HS-27A (cell line): Measurements from ENCODE around the gene CLASRP.
A peak's percentile ranks its signal among the peaks of the same experiment; 100 is the strongest.
"Not testable (repeated sequence)": the region's sequence is repeated elsewhere in the genome, so short reads cannot be mapped to it uniquely, and the experiment has no call there.

Source experiments
- DNase-seq: peaks from one replicate; pipeline ENCODE4 v3.0.0-alpha.2; 2012; ENCODE audit warnings: low read depth, missing footprints

Gene CLASRP, protein sequence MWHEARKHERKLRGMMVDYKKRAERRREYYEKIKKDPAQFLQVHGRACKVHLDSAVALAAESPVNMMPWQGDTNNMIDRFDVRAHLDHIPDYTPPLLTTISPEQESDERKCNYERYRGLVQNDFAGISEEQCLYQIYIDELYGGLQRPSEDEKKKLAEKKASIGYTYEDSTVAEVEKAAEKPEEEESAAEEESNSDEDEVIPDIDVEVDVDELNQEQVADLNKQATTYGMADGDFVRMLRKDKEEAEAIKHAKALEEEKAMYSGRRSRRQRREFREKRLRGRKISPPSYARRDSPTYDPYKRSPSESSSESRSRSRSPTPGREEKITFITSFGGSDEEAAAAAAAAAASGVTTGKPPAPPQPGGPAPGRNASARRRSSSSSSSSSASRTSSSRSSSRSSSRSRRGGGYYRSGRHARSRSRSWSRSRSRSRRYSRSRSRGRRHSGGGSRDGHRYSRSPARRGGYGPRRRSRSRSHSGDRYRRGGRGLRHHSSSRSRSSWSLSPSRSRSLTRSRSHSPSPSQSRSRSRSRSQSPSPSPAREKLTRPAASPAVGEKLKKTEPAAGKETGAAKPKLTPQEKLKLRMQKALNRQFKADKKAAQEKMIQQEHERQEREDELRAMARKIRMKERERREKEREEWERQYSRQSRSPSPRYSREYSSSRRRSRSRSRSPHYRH

DNA sequence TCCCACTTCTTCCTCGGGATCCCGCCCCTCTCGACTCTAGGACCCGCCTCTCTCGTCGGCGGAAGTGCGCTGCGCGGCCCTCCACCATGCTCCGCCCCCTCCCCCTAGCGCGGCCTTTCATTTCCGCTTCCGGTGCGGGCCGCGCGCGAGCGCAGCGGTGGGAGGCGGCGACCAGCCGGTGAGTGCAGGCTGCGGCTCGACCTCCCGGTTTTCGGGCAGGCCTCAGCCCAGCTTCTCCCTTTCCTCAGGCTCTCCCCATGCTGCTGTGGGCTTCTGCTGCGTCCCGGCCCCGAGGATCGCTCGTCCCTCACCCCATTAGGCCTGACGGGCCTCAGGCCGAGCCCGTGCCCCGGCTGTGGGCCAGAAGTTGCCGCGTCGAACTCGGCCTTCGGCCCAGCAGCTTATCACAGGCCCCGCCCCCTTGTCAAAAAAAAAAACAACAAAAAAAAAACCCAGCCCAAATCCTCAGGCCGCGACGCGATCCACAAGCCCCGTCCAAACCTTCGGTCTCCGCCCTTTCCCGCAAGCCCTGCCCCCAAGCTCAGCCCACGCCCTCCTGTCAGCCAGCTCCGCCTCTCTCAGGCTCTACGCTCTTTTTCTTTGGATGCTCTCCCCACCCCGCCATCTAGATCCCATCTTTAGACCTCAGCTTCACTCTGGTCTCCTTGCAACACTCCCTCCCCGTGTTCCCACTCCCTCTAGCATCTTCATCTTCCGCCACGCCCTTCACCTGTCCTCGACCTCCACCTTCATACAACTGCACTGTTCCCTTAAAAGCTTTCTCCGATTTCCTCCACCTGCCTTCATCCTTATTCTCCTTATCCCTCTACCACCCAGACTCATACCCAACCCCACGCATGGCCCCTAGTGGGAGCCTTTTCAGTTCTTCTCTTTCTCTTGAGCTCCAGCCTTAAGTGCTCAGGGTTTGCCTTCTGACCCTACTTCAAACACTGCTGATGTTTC, at the start of gene CLASRP:
TSS of gene CLASRP (plus strand) at position 115 of the 963 bp plus-strand sequence. CDS start 1,168 bp downstream, outside the sequence.
- DNase-seq: peak; percentile 68

DNA sequence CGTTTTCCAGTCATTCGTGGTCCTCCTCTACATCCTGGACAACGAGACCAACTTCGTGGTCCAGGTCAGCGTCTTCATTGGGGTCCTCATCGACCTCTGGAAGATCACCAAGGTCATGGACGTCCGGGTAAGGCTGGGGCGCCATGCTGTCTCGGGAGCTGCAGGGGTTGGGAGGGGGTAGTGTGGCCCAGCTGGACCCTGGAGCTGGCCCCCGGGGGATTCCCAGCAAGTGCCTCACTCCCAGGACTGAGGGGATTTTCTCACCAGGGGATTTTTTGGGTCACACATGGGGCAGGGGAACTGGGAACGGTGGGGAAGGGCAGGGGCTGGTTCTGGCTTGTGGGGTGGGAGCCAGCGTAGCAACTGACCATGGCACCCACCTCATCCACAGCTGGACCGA, 48.4 kb upstream of the CLASRP start:
- no peak for DNase-seq

DNA sequence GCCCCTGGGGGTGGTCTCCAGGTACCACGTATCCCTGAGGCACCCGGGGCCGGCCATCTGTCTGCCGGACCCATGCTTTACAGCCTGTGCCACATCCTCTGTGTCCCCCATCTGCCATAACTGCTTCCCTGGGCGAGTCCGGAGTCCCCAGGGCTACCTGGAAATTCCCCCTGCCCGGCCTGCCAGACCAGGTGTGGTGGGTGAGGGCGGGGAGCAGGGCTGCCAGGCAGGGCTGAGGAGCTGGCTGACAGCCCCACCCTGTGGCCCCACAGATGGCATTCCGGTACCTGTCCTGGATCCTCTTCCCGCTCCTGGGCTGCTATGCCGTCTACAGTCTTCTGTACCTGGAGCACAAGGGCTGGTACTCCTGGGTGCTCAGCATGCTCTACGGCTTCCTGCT, 47.9 kb upstream of the CLASRP start:
- DNase-seq: no peak

DNA sequence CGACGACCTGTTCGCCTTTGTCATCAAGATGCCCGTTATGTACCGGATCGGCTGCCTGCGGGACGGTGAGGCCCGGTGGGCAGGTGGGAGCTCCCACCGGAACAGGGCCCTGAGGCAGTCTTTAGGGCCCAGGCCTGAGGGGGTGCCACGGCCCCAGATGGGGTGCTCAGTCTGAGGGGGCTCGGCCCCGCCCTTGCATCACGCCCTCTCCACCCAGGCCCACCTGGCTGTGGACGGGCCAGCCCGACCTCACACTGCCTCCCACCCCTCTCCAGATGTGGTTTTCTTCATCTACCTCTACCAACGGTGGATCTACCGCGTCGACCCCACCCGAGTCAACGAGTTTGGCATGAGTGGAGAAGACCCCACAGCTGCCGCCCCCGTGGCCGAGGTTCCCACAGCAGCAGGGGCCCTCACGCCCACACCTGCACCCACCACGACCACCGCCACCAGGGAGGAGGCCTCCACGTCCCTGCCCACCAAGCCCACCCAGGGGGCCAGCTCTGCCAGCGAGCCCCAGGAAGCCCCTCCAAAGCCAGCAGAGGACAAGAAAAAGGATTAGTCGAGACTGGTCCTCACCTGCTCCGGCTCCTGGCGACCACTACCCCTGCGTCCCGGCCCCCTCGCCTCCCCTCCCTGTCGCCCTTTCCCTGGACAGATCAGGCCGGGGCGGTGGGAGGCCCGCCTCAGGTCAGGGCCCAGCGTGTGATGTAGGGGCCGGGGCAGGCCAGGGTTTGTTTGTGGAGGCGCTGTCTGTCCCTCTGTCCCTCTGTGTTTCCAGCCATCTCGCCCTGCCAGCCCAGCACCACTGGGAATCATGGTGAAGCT, 46.3 kb upstream of the CLASRP start:
- no peak for DNase-seq

DNA sequence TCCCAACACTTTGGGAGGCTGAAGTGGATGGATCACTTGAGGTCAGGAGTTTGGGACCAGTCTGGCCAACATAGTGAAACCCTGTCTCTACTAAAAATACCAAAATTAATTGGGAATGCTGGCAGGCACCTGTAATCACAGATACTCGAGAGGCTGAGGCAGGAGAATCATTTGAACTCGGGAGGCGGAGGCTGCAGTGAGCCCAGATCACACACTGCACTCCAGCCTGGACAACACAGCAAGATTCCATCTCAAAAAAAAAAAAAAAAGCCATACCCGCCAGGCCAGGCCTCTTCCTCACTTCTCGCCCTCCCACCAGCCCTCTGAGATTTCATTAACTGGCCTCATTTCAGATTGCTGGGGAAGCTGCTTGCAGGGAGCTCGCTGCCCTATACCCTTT, 45.3 kb upstream of the CLASRP start:
- no peak for DNase-seq

DNA sequence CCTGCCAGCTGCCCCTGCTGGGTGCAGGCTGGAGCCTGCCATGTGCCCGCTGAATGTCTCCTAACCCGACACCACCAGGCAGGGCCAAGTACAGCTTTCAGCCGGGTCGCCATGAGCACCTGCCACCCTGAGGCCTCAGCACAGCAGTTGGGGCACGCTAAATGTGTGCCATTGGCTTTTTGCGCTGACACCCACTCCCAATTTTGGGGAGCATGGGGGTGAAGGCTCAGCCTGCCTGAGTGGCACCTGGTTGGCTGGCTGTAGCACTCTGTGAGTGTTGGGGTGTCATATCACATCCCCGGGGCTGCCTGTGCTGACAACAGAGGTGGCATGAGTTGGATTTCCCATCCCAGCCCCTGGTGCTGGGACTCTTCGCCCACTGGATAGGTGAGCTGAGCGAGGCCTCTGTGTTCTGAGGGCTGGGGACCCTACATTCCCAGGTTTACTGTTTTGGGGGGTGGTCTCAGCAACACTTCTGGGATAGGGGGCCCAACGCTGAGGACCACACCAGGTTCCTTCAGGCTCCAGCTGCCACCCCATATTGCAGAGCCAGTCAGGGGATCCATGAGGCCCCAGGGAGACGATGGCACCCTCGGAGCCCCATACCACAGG, 44.8 kb upstream of the CLASRP start:
- DNase-seq: no peak

DNA sequence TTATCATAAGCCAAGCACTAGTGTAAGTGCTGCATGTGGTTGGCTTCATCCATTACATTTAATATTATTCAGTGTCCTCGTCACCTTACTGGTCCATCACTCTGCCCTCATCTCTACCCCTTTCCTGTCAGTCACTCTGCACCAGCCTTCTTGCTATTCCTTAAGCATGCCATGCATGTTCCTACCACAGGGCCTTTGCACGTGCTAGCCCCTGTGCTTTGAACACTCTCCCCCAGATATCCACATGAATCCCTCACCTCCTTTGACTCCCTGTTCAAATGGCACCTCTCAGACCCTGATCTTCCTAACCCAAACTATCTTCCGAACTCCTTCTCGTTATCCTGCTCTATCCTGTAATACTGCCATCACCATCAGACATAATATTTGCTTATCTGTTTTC, 40.8 kb upstream of the CLASRP start:
- DNase-seq: no peak

DNA sequence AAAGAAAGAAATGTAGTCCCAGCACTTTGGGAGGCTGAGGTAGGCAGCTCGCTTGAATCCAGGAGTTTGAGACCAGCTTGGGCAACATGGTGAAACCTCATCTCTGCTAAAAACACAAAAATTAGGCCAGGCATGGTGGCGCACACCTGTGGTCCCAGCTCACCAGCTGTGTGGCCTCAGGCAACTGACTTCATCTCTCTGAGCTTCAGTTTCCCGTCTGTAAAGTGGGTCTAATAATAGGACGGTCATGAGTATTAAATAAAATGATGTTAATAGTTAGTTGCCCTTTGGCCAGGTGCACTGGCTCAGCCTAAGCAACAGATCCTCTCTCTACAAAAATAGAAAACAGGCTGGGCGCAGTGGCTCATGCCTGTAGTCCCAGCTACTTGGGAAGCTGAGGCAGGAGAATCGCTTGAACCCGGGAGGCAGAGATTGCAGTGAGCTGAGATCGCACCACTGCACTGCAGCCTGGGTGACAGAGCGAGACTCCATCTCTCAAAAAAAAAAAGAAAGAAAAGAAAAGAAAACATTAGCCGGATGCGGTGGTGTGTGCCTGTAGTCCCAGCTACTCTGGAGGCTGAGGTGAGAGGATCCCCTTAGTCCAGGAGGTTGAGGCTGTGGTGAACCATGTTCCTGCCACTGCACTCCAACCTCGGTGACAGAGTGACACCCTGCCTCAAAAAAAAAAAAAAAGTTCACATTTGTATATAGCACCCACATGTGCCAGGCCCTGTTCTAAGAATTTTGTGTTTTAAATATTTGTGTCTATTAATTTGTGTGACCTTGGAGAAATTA, 39.5 kb upstream of the CLASRP start:
- not testable (repeated sequence) for DNase-seq

DNA sequence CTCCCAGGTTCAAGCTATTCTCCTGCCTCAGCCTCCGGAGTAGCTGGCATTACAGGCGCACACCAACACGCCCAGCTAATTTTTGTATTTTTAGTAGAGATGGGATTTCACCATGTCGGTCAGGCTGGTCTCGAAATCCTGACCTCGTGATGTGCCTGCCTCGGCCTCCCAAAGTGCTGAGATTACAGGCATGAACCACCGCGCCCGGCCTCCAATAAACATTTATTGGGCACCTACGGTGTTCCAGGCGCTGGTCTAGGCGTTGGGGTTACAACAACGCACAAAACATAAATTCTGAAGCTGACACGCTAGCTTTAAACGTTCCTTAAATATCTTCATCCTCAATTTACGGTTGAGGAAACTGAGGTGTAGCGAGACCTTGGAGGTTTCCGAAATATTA, 38.2 kb upstream of the CLASRP start:
- not testable (repeated sequence) for DNase-seq

DNA sequence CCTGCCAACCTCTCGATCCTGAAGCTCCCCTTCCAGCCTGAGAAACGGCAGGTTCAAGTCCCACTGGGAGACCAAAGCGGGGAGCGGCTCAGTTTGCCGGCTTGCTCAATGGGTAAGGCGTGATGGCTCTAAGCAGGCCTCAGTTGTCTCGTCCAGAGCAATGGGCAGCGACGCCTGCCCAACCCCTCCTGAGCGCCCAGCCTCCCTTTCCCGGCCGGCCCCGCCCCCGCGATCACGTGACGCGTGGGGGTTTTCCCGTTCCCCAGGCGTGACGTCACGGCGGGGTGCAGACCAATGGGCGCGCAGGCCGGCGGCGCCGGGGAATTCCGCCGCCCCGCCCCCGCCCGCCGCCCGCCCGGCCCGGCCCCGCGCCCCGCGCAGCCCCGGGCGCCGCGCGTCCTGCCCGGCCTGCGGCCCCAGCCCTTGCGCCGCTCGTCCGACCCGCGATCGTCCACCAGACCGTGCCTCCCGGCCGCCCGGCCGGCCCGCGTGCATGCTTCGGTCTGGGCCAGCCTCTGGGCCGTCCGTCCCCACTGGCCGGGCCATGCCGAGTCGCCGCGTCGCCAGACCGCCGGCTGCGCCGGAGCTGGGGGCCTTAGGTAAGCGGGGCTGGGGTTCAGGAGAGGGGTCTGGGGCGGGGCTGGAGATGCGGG, 37.6 kb upstream of the CLASRP start, which contains the start of gene RELB:
TSS of gene RELB (plus strand) at position 378 of the 653 bp plus-strand sequence. CDS start at position 494, 116 bp downstream.
- DNase-seq: peak; percentile 45

DNA sequence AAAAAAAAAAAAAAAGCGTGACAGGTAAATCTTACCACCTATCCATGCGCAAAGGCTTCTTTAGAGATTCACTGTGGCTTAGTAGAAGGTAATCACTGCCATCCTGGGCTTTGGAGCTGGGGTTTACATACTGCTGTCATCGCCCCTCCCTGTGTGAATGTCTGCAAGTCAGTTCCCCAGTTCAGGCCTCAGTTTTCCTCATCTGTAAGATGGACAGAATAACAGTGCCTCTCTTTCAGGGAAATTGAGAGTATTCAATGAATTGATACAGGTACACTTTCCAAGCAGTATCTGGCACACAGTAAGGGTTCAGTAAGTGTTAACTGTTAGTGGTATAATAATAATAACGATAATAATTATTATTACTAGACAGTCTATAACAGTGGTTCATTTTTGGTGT, 35.4 kb upstream of the CLASRP start:
- DNase-seq: no peak

DNA sequence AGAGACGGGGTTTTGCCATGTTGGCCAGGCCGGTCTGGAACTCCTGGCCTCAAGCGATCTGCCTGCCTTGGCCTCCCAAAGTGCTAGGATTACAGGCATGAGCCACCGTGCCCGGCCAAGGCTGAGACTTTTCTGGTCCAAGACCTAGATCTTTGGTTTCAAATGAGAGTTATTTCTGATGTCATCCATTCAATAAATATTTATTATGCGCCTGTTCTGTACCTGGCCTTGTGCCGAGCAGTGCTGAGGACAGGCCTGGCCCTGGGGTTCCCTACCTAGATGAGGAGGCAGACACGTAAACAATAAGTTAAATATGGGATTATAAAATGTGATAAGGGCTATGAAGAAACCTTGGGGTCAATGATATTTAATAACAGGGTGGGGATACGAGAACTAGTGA, 33.1 kb upstream of the CLASRP start:
- DNase-seq: no peak

DNA sequence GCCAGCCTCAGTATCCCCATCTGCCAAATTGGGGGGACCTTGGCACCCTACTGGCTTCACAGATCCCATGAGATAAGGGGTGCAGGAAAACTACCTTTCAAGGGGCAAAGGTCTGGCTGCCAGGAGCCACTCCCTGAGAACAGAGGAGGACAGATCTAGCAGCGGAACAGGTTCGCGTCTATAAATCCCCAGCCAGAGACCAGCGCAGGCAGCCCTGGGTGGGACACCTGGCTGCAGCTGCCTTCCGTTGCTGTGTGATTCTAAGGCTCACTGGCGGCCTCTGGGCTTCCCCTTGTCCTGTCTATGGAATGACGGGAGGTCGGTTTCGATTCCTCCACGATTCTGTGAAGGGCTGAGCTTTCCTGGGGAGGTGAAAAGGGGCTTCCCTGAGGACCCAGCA, 30.3 kb upstream of the CLASRP start:
- no peak for DNase-seq

DNA sequence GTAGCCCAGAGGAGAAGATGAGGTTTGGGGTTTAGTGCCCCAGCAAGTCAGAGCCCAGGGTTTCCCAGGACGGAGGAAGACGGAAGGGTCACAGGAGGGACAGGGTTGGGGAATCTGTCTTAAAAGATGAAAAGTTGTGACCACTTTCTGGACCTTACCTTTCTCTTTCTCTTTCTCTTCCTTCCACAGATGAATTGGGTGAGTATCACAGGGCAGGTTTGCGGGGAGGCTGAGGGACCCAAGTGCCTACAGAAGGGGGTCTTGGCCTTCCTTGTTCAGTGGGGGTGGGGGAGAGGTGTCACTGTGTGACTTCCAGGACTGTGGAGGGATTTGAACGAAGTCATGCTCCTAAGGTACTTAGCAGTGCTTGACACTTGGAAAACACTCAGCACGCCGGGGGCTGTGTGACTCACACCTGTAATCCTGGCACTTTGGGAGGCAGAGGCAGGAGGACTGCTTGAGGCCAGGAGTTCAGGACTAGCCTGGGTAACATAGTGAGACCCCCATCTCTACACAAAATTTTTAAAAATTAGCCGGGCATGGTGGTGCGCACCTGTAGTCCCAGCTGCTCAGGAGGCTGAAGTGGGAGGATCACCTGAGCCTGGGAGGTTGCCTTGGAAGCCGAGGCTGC, 29.1 kb upstream of the CLASRP start:
- no peak for DNase-seq

DNA sequence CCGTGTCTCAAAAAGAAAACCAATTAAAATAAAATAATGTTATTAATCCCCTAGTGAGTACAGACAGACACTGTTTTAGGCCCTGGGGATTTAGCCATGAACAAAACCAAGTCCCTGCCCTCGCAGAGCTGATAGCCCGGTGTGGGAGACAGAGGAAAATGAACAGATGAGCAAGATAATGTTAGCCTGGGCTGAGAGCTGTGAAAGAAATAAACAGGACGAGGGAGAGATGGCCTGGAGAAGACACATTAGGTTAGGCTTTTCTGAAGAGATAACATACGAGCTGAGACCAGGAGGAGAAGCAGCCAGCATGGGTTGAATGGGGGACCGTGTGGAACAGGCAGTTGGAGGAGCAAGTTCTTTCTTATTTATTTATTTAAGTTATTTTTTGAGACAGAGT, 28.5 kb upstream of the CLASRP start:
- no peak for DNase-seq

DNA sequence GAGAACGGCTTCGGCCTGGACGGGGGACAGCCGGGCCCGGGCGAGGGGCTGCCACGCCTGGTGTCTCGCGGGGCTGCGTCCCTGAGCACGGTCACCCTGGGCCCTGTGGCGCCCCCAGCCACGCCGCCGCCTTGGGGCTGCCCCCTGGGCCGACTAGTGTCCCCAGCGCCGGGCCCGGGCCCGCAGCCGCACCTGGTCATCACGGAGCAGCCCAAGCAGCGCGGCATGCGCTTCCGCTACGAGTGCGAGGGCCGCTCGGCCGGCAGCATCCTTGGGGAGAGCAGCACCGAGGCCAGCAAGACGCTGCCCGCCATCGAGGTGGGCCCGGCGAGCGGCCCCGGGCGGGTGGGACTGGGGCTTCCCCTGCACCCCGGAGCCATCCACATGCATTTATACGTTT, 26.9 kb upstream of the CLASRP start:
- no peak for DNase-seq

DNA sequence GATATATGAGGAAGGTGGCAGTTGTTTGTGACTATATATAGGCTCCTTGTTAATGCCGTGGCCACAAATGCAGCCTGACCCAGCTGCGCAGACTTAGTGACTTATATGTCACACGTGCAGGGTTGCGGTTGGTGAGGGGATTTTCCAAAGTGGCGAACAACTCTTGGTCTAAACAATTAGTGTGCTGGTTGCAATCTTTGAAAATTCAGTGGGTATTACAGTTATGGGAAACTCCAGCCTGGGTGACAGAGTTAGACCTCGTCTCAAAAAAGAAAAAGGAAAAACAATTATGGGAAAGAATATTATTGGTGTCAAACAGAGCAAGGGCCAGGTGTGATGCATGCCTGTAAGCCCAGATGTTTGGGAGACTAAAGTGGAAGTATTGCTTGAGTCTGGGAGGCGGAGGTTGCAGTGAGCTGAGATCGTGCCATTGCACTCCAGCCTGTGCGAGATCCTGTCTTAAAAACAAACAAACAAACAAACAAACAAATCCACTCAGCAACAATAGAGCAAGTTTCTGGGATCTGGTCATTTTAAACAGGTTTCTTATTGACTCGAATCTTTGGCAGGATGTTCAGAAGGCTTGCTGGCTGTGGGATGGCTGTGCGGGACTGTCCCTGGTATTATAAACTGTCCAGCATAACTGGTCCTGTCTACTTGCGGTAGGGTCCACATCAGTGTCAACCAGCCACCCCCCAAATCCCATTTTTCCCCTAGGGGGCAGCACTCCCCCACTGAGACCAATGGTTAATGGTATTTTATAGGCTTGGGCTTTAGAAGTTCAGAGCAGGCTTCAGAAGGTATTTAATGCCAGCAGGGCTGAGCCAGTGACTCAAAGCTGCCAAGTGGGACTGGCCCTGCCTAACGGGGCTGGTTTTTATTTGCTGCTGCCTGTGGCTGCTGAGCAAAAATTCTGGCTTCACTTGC, 22.2 kb upstream of the CLASRP start:
- peak; percentile 26 for DNase-seq

DNA sequence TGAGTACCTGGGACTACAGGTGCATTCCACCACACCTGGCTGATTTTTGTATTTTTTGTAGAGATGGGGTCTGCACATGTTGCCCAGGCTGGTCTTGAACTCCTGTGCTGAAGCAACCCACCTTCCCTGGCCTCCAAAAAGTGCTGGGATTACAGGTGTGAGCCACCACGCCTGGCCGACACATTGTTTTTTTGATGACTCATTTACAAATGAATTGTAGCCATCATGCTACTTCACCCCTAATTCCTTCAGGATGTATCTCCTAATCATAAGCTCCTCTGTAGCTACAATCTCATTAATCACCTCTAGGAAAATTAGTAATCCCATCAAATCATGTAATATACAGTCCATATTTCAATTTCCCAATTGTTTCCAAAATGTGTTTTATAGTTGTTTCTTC, 19.7 kb upstream of the CLASRP start:
- no peak for DNase-seq
